ENCODE measurements around the gene UBE3D.
"Not testable (repeated sequence)": the region's sequence is repeated elsewhere in the genome, so short reads cannot be mapped to it uniquely, and the experiment has no call there.

The UBE3D gene

DNA sequence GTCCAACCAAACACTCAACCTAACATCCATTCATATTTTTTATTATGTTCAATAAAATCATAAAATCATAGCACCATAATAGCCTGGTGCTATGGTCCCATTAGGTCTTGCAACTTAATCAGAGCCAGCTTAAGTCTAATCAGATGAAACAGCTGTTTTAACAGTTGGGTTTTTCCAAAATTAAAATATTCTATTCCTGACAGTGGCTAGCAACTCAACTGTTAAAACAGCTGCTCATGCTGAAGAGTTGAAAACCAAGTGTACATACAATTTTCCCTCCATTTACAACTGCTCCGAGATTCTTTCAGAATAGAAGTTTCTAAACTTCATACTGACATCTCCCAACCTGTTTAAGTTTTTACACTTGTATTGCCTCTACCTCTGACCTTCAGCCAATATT is 89.5 kb downstream of the UBE3D start:
- DNase-seq (ENCODE audit: low read depth) = no peak

- DNase-seq (ENCODE audit: low read depth) = no peak
Measured at GRCh38 chr6:82971877-82972460, 93.7 kb downstream of the UBE3D start.

- no peak for DNase-seq (ENCODE audit: low read depth)
Measured at GRCh38 chr6:82970839-82971238, 94.8 kb downstream of the UBE3D start.

DNA sequence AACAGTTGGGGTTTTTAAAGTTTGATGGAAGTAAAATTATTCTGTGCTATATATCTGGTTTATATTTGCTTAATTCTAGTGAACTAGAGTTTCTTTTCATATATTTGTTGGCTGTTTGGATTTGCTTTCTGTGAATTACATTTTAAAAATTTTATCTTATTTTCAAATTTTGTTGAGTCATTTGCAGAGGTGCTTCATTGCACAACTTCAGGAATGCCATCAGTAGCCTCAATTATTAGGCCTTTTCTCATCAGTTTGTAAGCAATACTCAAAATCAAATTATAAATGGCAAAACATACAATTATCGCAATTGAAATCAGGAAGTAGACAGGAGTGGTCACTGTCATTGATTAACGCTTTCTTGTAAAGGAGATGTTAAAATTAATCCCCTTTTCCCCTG is 96.9 kb downstream of the UBE3D start:
- no peak for DNase-seq (ENCODE audit: low read depth)

GRCh38 chr6:82963191-82963925 is 102.3 kb downstream of the UBE3D start:
- no peak for DNase-seq (ENCODE audit: low read depth)

- DNase-seq (ENCODE audit: low read depth) = no peak
Measured at GRCh38 chr6:82959385-82959941, 106.2 kb downstream of the UBE3D start.

GRCh38 chr6:82958551-82958950 is 107.1 kb downstream of the UBE3D start:
- DNase-seq (ENCODE audit: low read depth) = no peak

DNA sequence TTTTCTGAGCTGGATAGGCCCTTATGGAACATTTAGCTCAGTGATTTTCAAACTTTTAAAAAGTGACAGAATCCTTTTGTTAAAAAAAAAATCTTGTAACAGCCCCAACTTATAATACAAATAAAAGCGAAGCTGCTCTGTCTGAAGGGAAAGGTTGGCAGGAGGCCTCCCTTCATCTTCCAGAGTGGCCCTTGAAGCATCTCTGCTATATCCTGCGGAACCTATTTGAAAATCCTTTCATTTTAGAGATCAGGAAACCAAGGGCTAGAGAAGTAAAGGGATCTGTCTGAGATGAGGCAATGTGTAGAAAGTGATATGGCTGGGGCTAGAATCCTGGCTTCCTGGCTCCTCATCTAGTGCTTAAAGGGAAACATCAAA is 107.8 kb downstream of the UBE3D start:
- no peak for DNase-seq (ENCODE audit: low read depth)

- no peak for DNase-seq (ENCODE audit: low read depth)
Measured at GRCh38 chr6:82957171-82957867, 108.3 kb downstream of the UBE3D start.

DNA sequence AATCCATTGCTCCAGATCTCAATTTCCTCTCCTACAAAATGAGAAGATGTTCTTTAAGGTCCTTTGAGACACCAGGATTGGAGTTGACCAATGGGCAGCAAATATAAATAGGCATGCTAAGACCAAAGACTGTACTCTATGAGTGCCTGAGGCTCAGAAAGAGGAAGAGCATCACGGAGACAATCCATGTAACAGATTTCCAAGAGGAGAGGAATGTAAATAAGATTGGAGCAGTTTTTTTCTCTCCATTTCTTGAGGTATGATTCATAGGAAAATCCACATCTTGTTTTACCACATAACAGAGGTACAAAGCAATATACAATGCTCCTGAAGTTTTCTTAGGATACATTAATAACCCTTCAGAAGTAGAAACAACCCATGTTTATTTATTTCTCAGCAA is 109.8 kb downstream of the UBE3D start:
- no peak for DNase-seq (ENCODE audit: low read depth)

DNA sequence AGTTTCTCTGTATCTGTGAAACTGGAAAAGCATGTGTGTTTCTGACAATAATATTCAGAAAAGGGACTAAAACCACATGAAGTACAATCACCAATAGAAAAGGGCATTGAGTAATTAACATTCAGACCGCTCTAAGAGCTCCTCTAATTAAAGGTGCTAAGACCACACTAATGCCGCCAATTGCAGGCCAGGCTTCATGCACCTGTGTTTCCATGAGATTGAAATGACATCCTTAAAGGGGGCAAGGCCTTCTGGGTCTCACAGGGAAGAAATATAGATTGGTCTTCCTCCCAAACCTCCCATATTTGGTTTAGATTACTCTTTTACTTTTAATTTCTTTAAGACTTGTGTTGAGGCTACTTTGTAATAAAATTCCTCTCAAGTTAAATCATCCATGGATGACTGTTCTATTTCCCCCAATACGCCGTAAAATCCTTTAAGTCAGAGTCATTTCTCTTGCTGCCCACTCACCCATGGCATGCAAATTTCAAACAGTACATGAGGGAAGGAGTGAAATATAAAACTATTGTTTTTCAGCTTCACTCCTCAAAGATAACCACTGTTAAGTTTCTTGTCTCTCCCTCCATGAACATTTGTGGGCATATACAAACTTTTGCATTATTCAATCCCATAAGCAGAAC is 110.6 kb downstream of the UBE3D start:
- DNase-seq (ENCODE audit: low read depth) = no peak

GRCh38 chr6:82954356-82954755 is 111.3 kb downstream of the UBE3D start:
- no peak for DNase-seq (ENCODE audit: low read depth)

DNA sequence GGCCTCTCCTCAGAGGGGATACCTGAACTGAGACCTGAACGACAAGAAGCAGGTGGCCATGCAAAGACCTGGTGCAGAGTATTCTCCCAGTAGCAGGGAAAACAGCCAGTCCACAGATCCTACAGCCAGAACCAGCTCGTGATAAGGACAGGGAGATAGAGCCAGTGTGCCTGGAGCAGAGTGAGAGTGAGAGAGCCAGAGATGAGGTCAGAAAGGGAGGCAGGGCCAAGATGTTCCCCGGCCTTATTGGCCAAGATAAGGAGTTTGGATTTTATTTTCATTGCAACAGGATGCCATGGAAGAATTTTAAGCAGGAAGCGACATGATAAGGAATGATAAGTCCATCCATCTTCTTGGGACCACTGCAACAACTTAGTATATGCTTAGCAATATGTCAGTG is 111.8 kb downstream of the UBE3D start:
- DNase-seq (ENCODE audit: low read depth) = no peak

- DNase-seq (ENCODE audit: low read depth) = no peak
Measured at GRCh38 chr6:82951935-82952334, 113.7 kb downstream of the UBE3D start.

DNA sequence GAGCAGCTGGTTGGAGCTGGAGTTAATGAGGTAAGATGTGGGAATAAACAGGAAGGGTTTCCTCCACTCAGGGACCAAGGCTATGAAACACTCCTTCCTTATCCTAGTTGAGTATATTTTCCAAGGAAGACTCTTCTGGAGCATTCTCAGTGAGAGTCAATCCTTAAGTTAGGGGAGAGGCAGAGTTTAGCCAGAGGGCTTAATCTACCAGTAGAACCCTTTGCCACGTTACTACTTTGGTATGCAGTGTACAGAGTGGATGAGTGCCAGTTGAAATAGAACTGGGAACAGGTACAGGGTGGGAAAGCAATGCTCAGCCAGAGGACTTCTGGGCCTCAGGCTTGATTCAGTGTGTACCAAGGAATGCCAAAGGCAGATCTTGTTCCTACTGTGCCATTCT is 114.3 kb downstream of the UBE3D start:
- DNase-seq (ENCODE audit: low read depth) = no peak

DNA sequence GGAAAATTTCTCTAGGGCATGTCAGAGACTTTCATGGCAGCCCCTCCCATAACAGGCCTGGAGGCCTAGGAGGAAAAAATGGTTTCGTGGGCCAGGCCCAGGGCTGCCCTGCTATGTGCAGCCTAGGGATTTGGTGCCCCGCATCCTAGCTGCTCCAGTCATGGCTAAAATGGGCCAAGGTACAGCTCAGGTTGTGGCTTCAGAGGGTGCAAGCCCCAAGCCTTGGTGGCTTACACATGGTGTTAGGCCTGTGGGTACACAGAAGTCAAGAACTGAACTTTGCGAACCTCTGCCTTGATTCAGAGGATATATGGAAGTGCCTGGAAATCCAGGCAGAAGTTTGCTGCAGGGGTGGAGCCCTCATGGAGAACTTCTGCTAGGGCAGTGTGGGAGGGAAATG is 134.7 kb downstream of the UBE3D start:
- DNase-seq (ENCODE audit: low read depth) = not testable (repeated sequence)

- DNase-seq (ENCODE audit: low read depth) = no peak
Measured at GRCh38 chr6:82924799-82925535, 140.7 kb downstream of the UBE3D start.

GRCh38 chr6:82921258-82921657 is 144.4 kb downstream of the UBE3D start:
- DNase-seq (ENCODE audit: low read depth) = no peak

DNA sequence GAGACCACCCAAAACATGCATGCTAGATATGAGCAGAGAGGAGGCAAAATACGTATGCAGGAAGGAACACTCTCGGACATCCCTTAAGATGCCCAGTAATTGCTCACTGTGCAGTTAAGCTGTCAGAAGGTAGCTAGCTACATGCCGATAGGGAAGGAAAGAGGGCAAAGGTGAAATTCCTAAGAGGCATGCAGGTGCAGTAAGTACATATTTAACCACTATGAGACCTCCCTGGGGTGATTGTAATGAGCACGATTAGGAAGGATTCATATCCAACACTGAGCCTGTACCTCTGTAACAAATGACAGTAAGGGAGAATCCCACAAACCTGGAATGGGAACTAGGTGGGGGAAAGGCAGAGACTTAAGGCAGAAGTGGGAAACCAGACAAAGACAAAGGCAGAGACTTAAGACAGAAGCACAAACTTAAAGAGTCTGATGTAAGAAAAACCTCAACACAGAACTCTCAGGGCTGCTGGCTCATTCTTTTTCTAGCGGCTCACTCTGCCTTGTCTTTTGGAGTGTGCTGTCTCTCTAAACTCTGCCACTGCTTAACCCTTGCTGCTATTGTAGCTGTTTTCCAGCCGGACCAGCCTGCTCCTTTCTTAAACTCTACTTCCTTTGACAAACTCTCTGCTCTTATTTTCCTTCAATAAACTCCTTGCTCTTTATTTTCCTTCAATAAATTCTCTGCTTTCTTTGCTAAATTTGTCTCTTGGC is 148.1 kb downstream of the UBE3D start:
- no peak for DNase-seq (ENCODE audit: low read depth)

GRCh38 chr6:82915666-82916065 is 150.0 kb downstream of the UBE3D start:
- no peak for DNase-seq (ENCODE audit: low read depth)

- no peak for DNase-seq (ENCODE audit: low read depth)
Measured at GRCh38 chr6:82914511-82914910, 151.1 kb downstream of the UBE3D start.

Measured in stimulated activated CD8-positive, alpha-beta memory T cell treated with anti-CD3 and anti-CD28 coated beads, Interleukin-15, amount 100 ng/mL, for 24 hours (primary cell).